Subcutaneous abdominal adipose tissue (tissue), 5 donors: ENCODE measurements around the gene SEBOX.

Source experiments
- H3K27ac ChIP-seq: one replicate; pipeline ENCODE4 v1.7.0; 2013; ENCODE audit warnings: low read depth, mild to moderate bottlenecking, inconsistent platforms, low read length, moderate library complexity
- H3K27me3 ChIP-seq, 5 donors: one replicate each; pipeline ENCODE4 v1.7.0; 2013; ENCODE audit warnings: low read length in 5 of 5, inconsistent platforms in 1 of 5; ENCODE audit not compliant: control insufficient read depth in 5 of 5, insufficient read depth in 4 of 5
- H3K36me3 ChIP-seq, 5 donors: one replicate each; pipeline ENCODE4 v1.7.0; 2013; ENCODE audit warnings: low read length in 5 of 5; ENCODE audit not compliant: control insufficient read depth in 5 of 5, insufficient read depth in 5 of 5
- H3K4me1 ChIP-seq, 5 donors: one replicate each; pipeline ENCODE4 v1.7.0; 2013; ENCODE audit warnings: low read length in 5 of 5, mild to moderate bottlenecking in 3 of 5, moderate library complexity in 1 of 5; ENCODE audit not compliant: control insufficient read depth in 5 of 5, insufficient read depth in 5 of 5
- H3K4me3 ChIP-seq, 5 donors: one replicate each; pipeline ENCODE4 v1.7.0; 2013; ENCODE audit warnings: low read length in 5 of 5, low read depth in 1 of 5
- H3K9ac ChIP-seq, 5 donors: one replicate each; pipeline ENCODE4 v1.7.0; 2013; ENCODE audit warnings: low read length in 5 of 5, mild to moderate bottlenecking in 4 of 5, moderate library complexity in 3 of 5
- H3K9me3 ChIP-seq, 5 donors: one replicate each; pipeline ENCODE4 v1.7.0; 2013; ENCODE audit warnings: low read length in 5 of 5; ENCODE audit not compliant: control insufficient read depth in 5 of 5
- donor health status: healthy.
- donor health status: healthy.
- donor health status: healthy.
- donor health status: healthy.
- donor health status: healthy.

SEBOX gene

GRCh38 chr17:28357061-28357900, 7.7 kb downstream of the SEBOX start, which contains the start of gene POLDIP2:
Gene POLDIP2, minus strand, starts transcription at chr17:28357527. Its CDS starts 79 bp downstream, at chr17:28357448.
- peaks cover 9 to 27% (median 24%) of the 10 kb centered on the region in 5 donors for H3K4me1 ChIP-seq
- H3K27me3 ChIP-seq: no peaks in the 10 kb centered on the region
- H3K9ac ChIP-seq: peak within 1 kb of the TSS; percentile 82 to 99 (median 99)
- no peaks in the 10 kb centered on the region for H3K9me3 ChIP-seq
- H3K36me3 ChIP-seq: peaks cover 25 to 54% (median 52%) of the 10 kb centered on the region in 5 donors
- peak within 1 kb of the TSS; percentile 91 to 94 (median 92) for H3K4me3 ChIP-seq
- peak within 1 kb of the TSS; percentile 78 for H3K27ac ChIP-seq

- H3K9me3 ChIP-seq: no peaks in the 10 kb centered on the region
- H3K4me3 ChIP-seq: no peak overlapping the region
- no peaks in the 10 kb centered on the region for H3K27me3 ChIP-seq
- peaks cover 0 to 12% (median 2%) of the 10 kb centered on the region in 5 donors for H3K4me1 ChIP-seq
- H3K27ac ChIP-seq: no peak overlapping the region
- peaks cover 15 to 92% (median 89%) of the 10 kb centered on the region in 5 donors for H3K36me3 ChIP-seq
- H3K9ac ChIP-seq: no peak overlapping the region
Observed at GRCh38 chr17:28350271-28350670, 14.7 kb downstream of the SEBOX start.

- Histone ChIP-seq H3K9ac (no peak overlapping the region), H3K27ac (no peak overlapping the region), H3K36me3 (peaks cover 9 to 96% (median 91%) of the 10 kb centered on the region in 5 donors), H3K4me1 (peaks cover 0 to 22% (median 7%) of the 10 kb centered on the region in 5 donors), H3K27me3 (no peaks in the 10 kb centered on the region), H3K9me3 (no peaks in the 10 kb centered on the region), H3K4me3 (no peak overlapping the region)
Observed at GRCh38 chr17:28348979-28349378, 16.0 kb downstream of the SEBOX start.

- Histone ChIP-seq H3K36me3 (peaks cover 3 to 98% (median 92%) of the 10 kb centered on the region in 5 donors), H3K27ac (peak overlapping the region; percentile 6), H3K27me3 (no peaks in the 10 kb centered on the region), H3K9me3 (no peaks in the 10 kb centered on the region), H3K4me1 (peaks cover 0 to 27% (median 7%) of the 10 kb centered on the region in 5 donors), H3K4me3 (no peak overlapping the region), H3K9ac (no peak overlapping the region)
Observed at GRCh38 chr17:28347261-28347891, 17.6 kb downstream of the SEBOX start.

- Histone ChIP-seq H3K36me3 (peaks cover 1 to 99% (median 94%) of the 10 kb centered on the region in 5 donors), H3K9me3 (no peaks in the 10 kb centered on the region), H3K4me3 (no peak overlapping the region), H3K27ac (no peak overlapping the region), H3K9ac (no peak overlapping the region), H3K27me3 (no peaks in the 10 kb centered on the region), H3K4me1 (peaks cover 0 to 27% (median 7%) of the 10 kb centered on the region in 5 donors)
Observed at GRCh38 chr17:28346746-28347246, 18.2 kb downstream of the SEBOX start.

- Histone ChIP-seq H3K4me3 (no peak overlapping the region), H3K9me3 (no peaks in the 10 kb centered on the region), H3K4me1 (peaks cover 0 to 27% (median 7%) of the 10 kb centered on the region in 5 donors), H3K36me3 (peaks cover 0 to 99% (median 94%) of the 10 kb centered on the region in 5 donors), H3K27ac (no peak overlapping the region), H3K27me3 (no peaks in the 10 kb centered on the region), H3K9ac (no peak overlapping the region)
Observed at GRCh38 chr17:28346199-28346580, 18.8 kb downstream of the SEBOX start.

- Histone ChIP-seq H3K4me3 (no peak overlapping the region), H3K36me3 (peaks cover 0 to 99% (median 93%) of the 10 kb centered on the region in 5 donors), H3K27me3 (no peaks in the 10 kb centered on the region), H3K27ac (no peak overlapping the region), H3K4me1 (peaks cover 0 to 27% (median 7%) of the 10 kb centered on the region in 5 donors), H3K9ac (no peak overlapping the region), H3K9me3 (no peaks in the 10 kb centered on the region)
Observed at GRCh38 chr17:28345419-28346198, 19.4 kb downstream of the SEBOX start.

- Histone ChIP-seq H3K27me3 (no peaks in the 10 kb centered on the region), H3K9me3 (no peaks in the 10 kb centered on the region), H3K4me3 (no peak overlapping the region), H3K4me1 (peaks cover 0 to 31% (median 7%) of the 10 kb centered on the region in 5 donors), H3K27ac (no peak overlapping the region), H3K36me3 (peaks cover 0 to 99% (median 93%) of the 10 kb centered on the region in 5 donors), H3K9ac (no peak overlapping the region)
Observed at GRCh38 chr17:28344435-28344901, 20.5 kb downstream of the SEBOX start.

GRCh38 chr17:28344011-28344410, 21.0 kb downstream of the SEBOX start:
- H3K36me3 ChIP-seq: peaks cover 0 to 98% (median 93%) of the 10 kb centered on the region in 5 donors

More at GRCh38 chr17:28344011-28344410, 21.0 kb downstream of the SEBOX start:
- Histone ChIP-seq H3K27ac (no peak overlapping the region), H3K9me3 (no peaks in the 10 kb centered on the region), H3K27me3 (no peaks in the 10 kb centered on the region), H3K4me3 (no peak overlapping the region), H3K4me1 (peaks cover 0 to 35% (median 7%) of the 10 kb centered on the region in 5 donors), H3K9ac (no peak overlapping the region)
